Stimulated activated CD8-positive, alpha-beta memory T cell treated with anti-CD3 and anti-CD28 coated beads, Interleukin-4, amount 100 ng/mL, for 1 hour (primary cell): Measurements from ENCODE around the gene GP5.
A peak's percentile ranks its signal among the peaks of the same experiment; 100 is the strongest.

Source experiments
- DNase-seq, 2 donors: peaks; one replicate each; pipeline ENCODE4 v3.0.0-alpha.2; 2020; ENCODE audit warnings: low read depth in 2 of 2, low spot score in 1 of 2

Gene GP5

GRCh38 chr3:194397757-194398312 lies 1.2 kb downstream of the GP5 start:
- DNase-seq = no peak

GRCh38 chr3:194396859-194397756 lies 2.0 kb downstream of the GP5 start:
- no peak for DNase-seq

GRCh38 chr3:194396539-194396858 lies 2.6 kb downstream of the GP5 start:
- no peak for DNase-seq

- DNase-seq = peak in 1 of 2 donors; percentile 20
Measured at GRCh38 chr3:194395778-194396538, 3.1 kb downstream of the GP5 start.

GRCh38 chr3:194395212-194395611 lies 3.9 kb downstream of the GP5 start:
- no peak for DNase-seq

- DNase-seq = no peak
Measured at GRCh38 chr3:194392576-194392975, 6.5 kb downstream of the GP5 start.

GRCh38 chr3:194390835-194391234 lies 8.2 kb downstream of the GP5 start:
- DNase-seq = no peak

GRCh38 chr3:194389269-194389668 lies 9.8 kb downstream of the GP5 start:
- DNase-seq = no peak

- no peak for DNase-seq
Measured at GRCh38 chr3:194387926-194388418, 11.1 kb downstream of the GP5 start.

- no peak for DNase-seq
Measured at GRCh38 chr3:194387276-194387675, 11.8 kb downstream of the GP5 start.

- no peak for DNase-seq
Measured at GRCh38 chr3:194386648-194387047, 12.4 kb downstream of the GP5 start.

- no peak for DNase-seq
Measured at GRCh38 chr3:194386066-194386465, 13.0 kb downstream of the GP5 start.

GRCh38 chr3:194384569-194385001 lies 14.5 kb downstream of the GP5 start:
- no peak for DNase-seq

GRCh38 chr3:194384156-194384555 lies 14.9 kb downstream of the GP5 start:
- DNase-seq = no peak

- no peak for DNase-seq
Measured at GRCh38 chr3:194383276-194383940, 15.7 kb downstream of the GP5 start.

GRCh38 chr3:194382892-194383223 lies 16.2 kb downstream of the GP5 start:
- DNase-seq = no peak

- DNase-seq = no peak
Measured at GRCh38 chr3:194382196-194382891, 16.7 kb downstream of the GP5 start.

GRCh38 chr3:194381460-194381875 lies 17.6 kb downstream of the GP5 start:
- DNase-seq = no peak

GRCh38 chr3:194380326-194380725 lies 18.7 kb downstream of the GP5 start:
- DNase-seq = no peak

- DNase-seq = no peak
Measured at GRCh38 chr3:194379651-194380050, 19.4 kb downstream of the GP5 start.

- no peak for DNase-seq
Measured at GRCh38 chr3:194379231-194379630, 19.8 kb downstream of the GP5 start.
